GM19239 (cell line): ENCODE results near the gene RNLS.

ENCODE experiments used
- DNase-seq: peaks from one replicate; pipeline ENCODE4 v3.0.0; 2011; ENCODE audit warnings: low spot score; ENCODE audit not compliant: insufficient read length
- FAIRE-seq: peaks from 2 replicates; lab custom pipeline; 2011; peaks lifted over from hg19 to GRCh38; lab: Jason Lieb, UNC

Gene RNLS

GRCh38 chr10:88526501-88527105 lies 56.5 kb downstream of the RNLS start:
- FAIRE-seq (no peak), DNase-seq (no peak)

- FAIRE-seq (no peak), DNase-seq (no peak)
Measured at GRCh38 chr10:88525371-88526069, 57.6 kb downstream of the RNLS start.

GRCh38 chr10:88523739-88524400 lies 59.2 kb downstream of the RNLS start:
- FAIRE-seq (peak; percentile 55), DNase-seq (no peak)

- FAIRE-seq (peak; percentile 49), DNase-seq (no peak)
Measured at GRCh38 chr10:88522715-88523114, 60.4 kb downstream of the RNLS start.

- no peak for FAIRE-seq
- DNase-seq, result no peak
Measured at GRCh38 chr10:88521791-88522190, 61.3 kb downstream of the RNLS start.

GRCh38 chr10:88515235-88515634 lies 67.9 kb downstream of the RNLS start:
- FAIRE-seq (peak; percentile 74), DNase-seq (no peak)

GRCh38 chr10:88512599-88512998 lies 70.5 kb downstream of the RNLS start:
- FAIRE-seq, result no peak
- no peak for DNase-seq

GRCh38 chr10:88508796-88509195 lies 74.3 kb downstream of the RNLS start:
- FAIRE-seq, result no peak
- no peak for DNase-seq

- FAIRE-seq, result no peak
- no peak for DNase-seq
Measured at GRCh38 chr10:88507826-88508453, 75.2 kb downstream of the RNLS start.

- DNase-seq (no peak), FAIRE-seq (no peak)
Measured at GRCh38 chr10:88507404-88507803, 75.7 kb downstream of the RNLS start.

- no peak for DNase-seq
- peak; percentile 11 for FAIRE-seq
Measured at GRCh38 chr10:88505680-88506215, 77.4 kb downstream of the RNLS start.

GRCh38 chr10:88505265-88505664 lies 77.9 kb downstream of the RNLS start:
- DNase-seq (no peak), FAIRE-seq (no peak)

- FAIRE-seq, result no peak
- DNase-seq, result no peak
Measured at GRCh38 chr10:88500656-88501055, 82.5 kb downstream of the RNLS start.

- FAIRE-seq (no peak), DNase-seq (no peak)
Measured at GRCh38 chr10:88499569-88500470, 83.3 kb downstream of the RNLS start.

GRCh38 chr10:88497913-88498312 lies 85.2 kb downstream of the RNLS start:
- no peak for DNase-seq
- no peak for FAIRE-seq

- FAIRE-seq (no peak), DNase-seq (no peak)
Measured at GRCh38 chr10:88494537-88494936, 88.6 kb downstream of the RNLS start.

- no peak for DNase-seq
- peak; percentile 90 for FAIRE-seq
Measured at GRCh38 chr10:88493691-88494483, 89.2 kb downstream of the RNLS start.

- DNase-seq, result no peak
- FAIRE-seq, result no peak
Measured at GRCh38 chr10:88491314-88491713, 91.8 kb downstream of the RNLS start.
